GM12873 (cell line): ENCODE data around the gene CD151.
A peak's percentile ranks its signal among the peaks of the same experiment; 100 is the strongest.

Experiments
- CTCF ChIP-seq: IDR thresholded peaks from 2 replicates; pipeline ENCODE4 v1.5.1; 2012; ENCODE audit warnings: low read depth, mild to moderate bottlenecking, moderate library complexity, low read length, control low read depth; ENCODE audit not compliant: insufficient read depth; ENCODE audit errors: missing control alignments

Gene CD151

GRCh38 chr11:841981-842369 is 9.2 kb downstream of the CD151 start:
- TF ChIP-seq CTCF = no peak

- no peak for TF ChIP-seq CTCF
These were observed 9.7 kb downstream of the CD151 start, which contains the start of the genes POLR2L and TSPAN4 for GRCh38 chr11:842370-843002. Gene POLR2L, minus strand, starts transcription at chr11:842529. Its CDS starts 21 bp downstream, at chr11:842508. Gene TSPAN4, plus strand, starts transcription at chr11:842852. Its CDS starts 7,453 bp downstream, at chr11:850305.

GRCh38 chr11:843086-843734 is 10.5 kb downstream of the CD151 start:
- TF ChIP-seq CTCF = peak; percentile 13

GRCh38 chr11:843818-844692 is 11.3 kb downstream of the CD151 start:
- no peak for TF ChIP-seq CTCF

- no peak for TF ChIP-seq CTCF
These were observed 12.2 kb downstream of the CD151 start for GRCh38 chr11:844693-845644.

- TF ChIP-seq CTCF = no peak
These were observed 13.2 kb downstream of the CD151 start for GRCh38 chr11:845872-846495.
